HepG2 (cell line): ENCODE measurements around the gene FAAP20. TPM values are rescaled to one million over a fixed set of nuclear protein-coding genes. Genes with fewer than 3 reads are reported as not detected.
A peak's percentile ranks its signal among the peaks of the same experiment; 100 is the strongest.

Experiments used
- CHD4 ChIP-seq: fragments of 200-600 bp; sonication (generic); IDR thresholded peaks from 2 replicates; pipeline ENCODE4 v1.7.0; 2017; ENCODE audit warnings: mild to moderate bottlenecking, low read length, borderline replicate concordance
- KLF12 ChIP-seq: sonication (generic); formaldehyde crosslinking; IDR thresholded peaks from 2 replicates; pipeline ENCODE4 v1.4.0; 2020; ENCODE audit warnings: missing genetic modification reagents, borderline replicate concordance
- MAFK ChIP-seq, 2 experiments: IDR thresholded peaks in 1 of 2; conservative IDR thresholded peaks in 1 of 2; 2 replicates each; pipeline ENCODE4 v1.6.1; 2011; ENCODE audit warnings: improper control_type of control experiment in 2 of 2, low read length in 2 of 2
- MTA1 ChIP-seq: sonication (generic); formaldehyde crosslinking; IDR thresholded peaks from 2 replicates; pipeline ENCODE4 v1.4.0; 2020; ENCODE audit warnings: missing genetic modification reagents, mild to moderate bottlenecking, borderline replicate concordance
- PTBP1 ChIP-seq: fragments of 200-400 bp; formaldehyde crosslinking; IDR thresholded peaks from 2 replicates; pipeline ENCODE4 v1.6.1; 2018; ENCODE audit warnings: low read length, low read depth; ENCODE audit not compliant: poor library complexity, severe bottlenecking
- SMARCC2 ChIP-seq: fragments of 450-650 bp; IDR thresholded peaks from 2 replicates; pipeline ENCODE4 v1.6.1; 2017; ENCODE audit warnings: antibody characterized with exemption, mild to moderate bottlenecking
- SP4 ChIP-seq: sonication (generic); formaldehyde crosslinking; IDR thresholded peaks from 2 replicates; pipeline ENCODE4 v1.8.1; 2023; ENCODE audit warnings: mild to moderate bottlenecking, missing genetic modification reagents
- WIZ ChIP-seq: sonication (generic); formaldehyde crosslinking; IDR thresholded peaks from 2 replicates; pipeline ENCODE4 v1.5.1; 2020; ENCODE audit warnings: mild to moderate bottlenecking, missing genetic modification reagents
- ZBTB42 ChIP-seq: sonication (generic); formaldehyde crosslinking; IDR thresholded peaks from 2 replicates; pipeline ENCODE4 v1.5.0; 2020; ENCODE audit warnings: mild to moderate bottlenecking, missing genetic modification reagents
- ZNF124 ChIP-seq: sonication (generic); formaldehyde crosslinking; IDR thresholded peaks from 2 replicates; pipeline ENCODE4 v1.4.0; 2020; ENCODE audit warnings: missing genetic modification reagents
- ZNF224 ChIP-seq: sonication (generic); formaldehyde crosslinking; IDR thresholded peaks from 2 replicates; pipeline ENCODE4 v1.5.0; 2020; ENCODE audit warnings: mild to moderate bottlenecking, missing genetic modification reagents
- ZNF562 ChIP-seq: sonication (generic); formaldehyde crosslinking; IDR thresholded peaks from 2 replicates; pipeline ENCODE4 v1.8.0; 2022; ENCODE audit warnings: missing genetic modification reagents, borderline replicate concordance
- ZNF572 ChIP-seq: sonication (generic); formaldehyde crosslinking; IDR thresholded peaks from 2 replicates; pipeline ENCODE4 v1.5.1; 2020; ENCODE audit warnings: mild to moderate bottlenecking, missing genetic modification reagents
- polyA plus RNA-seq, 8 experiments: library from polyadenylated mRNA; depleted of rRNA in 3 of 8; stranded (reverse) in 7 of 8; unstranded in 1 of 8; fragments of >200 nt; fragmentation: Illumina TruSeq in 4 of 8; extraction: Trizol in 4 of 8; gene quantifications; 2 replicates each; pipeline versions ENCODE4 v1.2.1 to v1.2.3, GENCODE V29; 2011 to 2016; ENCODE audit warnings: low read depth in 4 of 8, missing spikeins in 1 of 8, mixed read lengths in 1 of 8; ENCODE audit not compliant: insufficient read depth in 1 of 8
- total RNA-seq, 5 experiments: library from RNA; depleted of rRNA; stranded (reverse); fragments of >200 nt; fragmentation: Illumina TruSeq; extraction: Trizol; gene quantifications; 2 replicates each; pipeline ENCODE4 v1.2.3, GENCODE V29; 2016; ENCODE audit warnings: low read depth in 1 of 5
- TF ChIP-seq, protein P1 (sequence below): sonication (generic); formaldehyde crosslinking; IDR thresholded peaks from 2 replicates; pipeline ENCODE4 v1.4.0; 2020; ENCODE audit warnings: mild to moderate bottlenecking, missing genetic modification reagents
- TF ChIP-seq, protein P2 (sequence below): sonication (generic); IDR thresholded peaks from 2 replicates; pipeline ENCODE4 v1.6.1; 2016; ENCODE audit warnings: low read depth, borderline replicate concordance
- TF ChIP-seq, protein P3 (sequence below): sonication (generic); formaldehyde crosslinking; IDR thresholded peaks from 2 replicates; pipeline ENCODE4 v1.5.0; 2020; ENCODE audit warnings: mild to moderate bottlenecking, missing genetic modification reagents
- TF ChIP-seq, protein P4 (sequence below): sonication (generic); formaldehyde crosslinking; IDR thresholded peaks from 2 replicates; pipeline ENCODE4 v1.8.1; 2023; ENCODE audit warnings: mild to moderate bottlenecking, missing genetic modification reagents, borderline replicate concordance
- TF ChIP-seq, protein P5 (sequence below): IDR thresholded peaks from 2 replicates; pipeline ENCODE4 v1.6.1; 2016
- TF ChIP-seq, protein P6 (sequence below): sonication (generic); formaldehyde crosslinking; IDR thresholded peaks from 2 replicates; pipeline ENCODE4 v1.4.0; 2020; ENCODE audit warnings: missing genetic modification reagents
- TF ChIP-seq, protein P7 (sequence below): sonication (generic); formaldehyde crosslinking; IDR thresholded peaks from 2 replicates; pipeline ENCODE4 v1.4.0; 2020; ENCODE audit warnings: mild to moderate bottlenecking, missing genetic modification reagents

FAAP20 gene
- total and polyA plus RNA-seq, 2 of the 13 experiments (the other 11 are each of a cell fraction or from before 2014, with no cell fraction given): 9.6 to 10.8 TPM

DNA sequence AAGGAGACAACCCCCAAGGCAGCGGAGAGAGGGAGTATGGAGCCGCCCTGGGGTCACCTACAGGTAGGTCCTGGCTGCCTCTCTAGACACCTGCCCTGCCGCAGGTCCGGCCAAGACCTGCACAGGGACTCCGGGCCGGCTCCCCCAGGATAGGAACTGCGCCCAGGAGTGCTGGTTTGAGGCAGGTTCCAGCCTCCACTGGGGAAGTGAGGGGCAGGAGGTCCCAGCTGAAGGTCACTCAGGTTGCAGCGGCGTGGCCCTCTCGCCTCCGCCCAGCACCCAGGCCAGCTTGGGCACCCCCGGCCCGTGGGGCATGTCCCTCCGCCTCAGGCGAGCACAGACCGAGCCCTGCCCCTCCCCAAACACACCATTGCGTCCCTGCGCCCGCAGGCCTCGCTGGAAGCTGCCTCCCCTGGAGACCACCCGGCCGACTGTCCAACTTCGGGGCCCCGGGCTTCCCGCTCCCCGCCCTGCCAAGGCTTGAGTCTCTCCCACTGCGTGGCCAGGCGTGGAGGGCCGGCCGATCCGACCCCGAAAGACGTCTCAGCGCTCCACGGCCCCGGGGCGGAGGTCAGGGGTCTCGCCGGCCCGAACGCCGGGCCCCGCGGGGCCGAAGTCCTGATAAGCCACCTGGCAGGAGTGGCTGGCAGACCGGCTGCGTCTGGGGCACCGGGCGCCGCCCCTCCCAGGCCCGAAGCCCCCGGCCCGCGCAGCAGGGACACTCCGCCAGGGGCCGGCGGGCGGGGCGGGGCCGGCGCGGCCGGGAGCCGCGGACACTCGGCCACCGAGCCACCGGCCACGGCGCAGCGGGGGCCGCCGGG is 32.2 kb upstream of the FAAP20 start (continued):
- TF ChIP-seq, protein P1, sequence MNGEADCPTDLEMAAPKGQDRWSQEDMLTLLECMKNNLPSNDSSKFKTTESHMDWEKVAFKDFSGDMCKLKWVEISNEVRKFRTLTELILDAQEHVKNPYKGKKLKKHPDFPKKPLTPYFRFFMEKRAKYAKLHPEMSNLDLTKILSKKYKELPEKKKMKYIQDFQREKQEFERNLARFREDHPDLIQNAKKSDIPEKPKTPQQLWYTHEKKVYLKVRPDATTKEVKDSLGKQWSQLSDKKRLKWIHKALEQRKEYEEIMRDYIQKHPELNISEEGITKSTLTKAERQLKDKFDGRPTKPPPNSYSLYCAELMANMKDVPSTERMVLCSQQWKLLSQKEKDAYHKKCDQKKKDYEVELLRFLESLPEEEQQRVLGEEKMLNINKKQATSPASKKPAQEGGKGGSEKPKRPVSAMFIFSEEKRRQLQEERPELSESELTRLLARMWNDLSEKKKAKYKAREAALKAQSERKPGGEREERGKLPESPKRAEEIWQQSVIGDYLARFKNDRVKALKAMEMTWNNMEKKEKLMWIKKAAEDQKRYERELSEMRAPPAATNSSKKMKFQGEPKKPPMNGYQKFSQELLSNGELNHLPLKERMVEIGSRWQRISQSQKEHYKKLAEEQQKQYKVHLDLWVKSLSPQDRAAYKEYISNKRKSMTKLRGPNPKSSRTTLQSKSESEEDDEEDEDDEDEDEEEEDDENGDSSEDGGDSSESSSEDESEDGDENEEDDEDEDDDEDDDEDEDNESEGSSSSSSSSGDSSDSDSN (CRISPR knock-in tag): peak; percentile 37; the same call in 1 of the 2 replicates
- TF ChIP-seq ZNF124 (CRISPR knock-in tag) (no peak), WIZ (CRISPR knock-in tag) (0 out of 2 replicates have a peak, but pooled peaks have one; percentile 12), ZNF224 (CRISPR knock-in tag) (0 out of 2 replicates have a peak, but pooled peaks have one; percentile 36), SMARCC2 (no peak), ZNF572 (CRISPR knock-in tag) (0 out of 2 replicates have a peak, but pooled peaks have one; percentile 44), MAFK (conservative IDR thresholded peaks at IDR 0.05 in 1 of 2, IDR thresholded peaks at IDR 0.05 in 1 of 2; ENCODE audit: low read length in 2 of 2) (no peak), KLF12 (CRISPR knock-in tag) (no peak), ZNF562 (no peak), ZBTB42 (no peak), MTA1 (CRISPR knock-in tag) (peak; percentile 51; the same call in 1 of the 2 replicates), CHD4 (no peak), PTBP1 (no peak), SP4 (CRISPR knock-in tag) (no peak)
- TF ChIP-seq, protein P2, sequence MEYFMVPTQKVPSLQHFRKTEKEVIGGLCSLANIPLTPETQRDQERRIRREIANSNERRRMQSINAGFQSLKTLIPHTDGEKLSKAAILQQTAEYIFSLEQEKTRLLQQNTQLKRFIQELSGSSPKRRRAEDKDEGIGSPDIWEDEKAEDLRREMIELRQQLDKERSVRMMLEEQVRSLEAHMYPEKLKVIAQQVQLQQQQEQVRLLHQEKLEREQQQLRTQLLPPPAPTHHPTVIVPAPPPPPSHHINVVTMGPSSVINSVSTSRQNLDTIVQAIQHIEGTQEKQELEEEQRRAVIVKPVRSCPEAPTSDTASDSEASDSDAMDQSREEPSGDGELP: no peak
- TF ChIP-seq, protein P3, sequence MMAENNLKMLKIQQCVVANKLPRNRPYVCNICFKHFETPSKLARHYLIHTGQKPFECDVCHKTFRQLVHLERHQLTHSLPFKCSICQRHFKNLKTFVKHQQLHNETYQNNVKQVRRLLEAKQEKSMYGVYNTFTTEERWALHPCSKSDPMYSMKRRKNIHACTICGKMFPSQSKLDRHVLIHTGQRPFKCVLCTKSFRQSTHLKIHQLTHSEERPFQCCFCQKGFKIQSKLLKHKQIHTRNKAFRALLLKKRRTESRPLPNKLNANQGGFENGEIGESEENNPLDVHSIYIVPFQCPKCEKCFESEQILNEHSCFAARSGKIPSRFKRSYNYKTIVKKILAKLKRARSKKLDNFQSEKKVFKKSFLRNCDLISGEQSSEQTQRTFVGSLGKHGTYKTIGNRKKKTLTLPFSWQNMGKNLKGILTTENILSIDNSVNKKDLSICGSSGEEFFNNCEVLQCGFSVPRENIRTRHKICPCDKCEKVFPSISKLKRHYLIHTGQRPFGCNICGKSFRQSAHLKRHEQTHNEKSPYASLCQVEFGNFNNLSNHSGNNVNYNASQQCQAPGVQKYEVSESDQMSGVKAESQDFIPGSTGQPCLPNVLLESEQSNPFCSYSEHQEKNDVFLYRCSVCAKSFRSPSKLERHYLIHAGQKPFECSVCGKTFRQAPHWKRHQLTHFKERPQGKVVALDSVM (CRISPR knock-in tag): peak; percentile 65; the same call in 1 of the 2 replicates
- TF ChIP-seq, protein P4, sequence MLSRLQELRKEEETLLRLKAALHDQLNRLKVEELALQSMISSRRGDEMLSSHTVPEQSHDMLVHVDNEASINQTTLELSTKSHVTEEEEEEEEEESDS (CRISPR knock-in tag): no peak
- TF ChIP-seq, protein P5, sequence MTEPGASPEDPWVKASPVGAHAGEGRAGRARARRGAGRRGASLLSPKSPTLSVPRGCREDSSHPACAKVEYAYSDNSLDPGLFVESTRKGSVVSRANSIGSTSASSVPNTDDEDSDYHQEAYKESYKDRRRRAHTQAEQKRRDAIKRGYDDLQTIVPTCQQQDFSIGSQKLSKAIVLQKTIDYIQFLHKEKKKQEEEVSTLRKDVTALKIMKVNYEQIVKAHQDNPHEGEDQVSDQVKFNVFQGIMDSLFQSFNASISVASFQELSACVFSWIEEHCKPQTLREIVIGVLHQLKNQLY (CRISPR knock-in tag): no peak
- TF ChIP-seq, protein P6, sequence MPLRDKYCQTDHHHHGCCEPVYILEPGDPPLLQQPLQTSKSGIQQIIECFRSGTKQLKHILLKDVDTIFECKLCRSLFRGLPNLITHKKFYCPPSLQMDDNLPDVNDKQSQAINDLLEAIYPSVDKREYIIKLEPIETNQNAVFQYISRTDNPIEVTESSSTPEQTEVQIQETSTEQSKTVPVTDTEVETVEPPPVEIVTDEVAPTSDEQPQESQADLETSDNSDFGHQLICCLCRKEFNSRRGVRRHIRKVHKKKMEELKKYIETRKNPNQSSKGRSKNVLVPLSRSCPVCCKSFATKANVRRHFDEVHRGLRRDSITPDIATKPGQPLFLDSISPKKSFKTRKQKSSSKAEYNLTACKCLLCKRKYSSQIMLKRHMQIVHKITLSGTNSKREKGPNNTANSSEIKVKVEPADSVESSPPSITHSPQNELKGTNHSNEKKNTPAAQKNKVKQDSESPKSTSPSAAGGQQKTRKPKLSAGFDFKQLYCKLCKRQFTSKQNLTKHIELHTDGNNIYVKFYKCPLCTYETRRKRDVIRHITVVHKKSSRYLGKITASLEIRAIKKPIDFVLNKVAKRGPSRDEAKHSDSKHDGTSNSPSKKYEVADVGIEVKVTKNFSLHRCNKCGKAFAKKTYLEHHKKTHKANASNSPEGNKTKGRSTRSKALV (CRISPR knock-in tag): no peak
- TF ChIP-seq, protein P7, sequence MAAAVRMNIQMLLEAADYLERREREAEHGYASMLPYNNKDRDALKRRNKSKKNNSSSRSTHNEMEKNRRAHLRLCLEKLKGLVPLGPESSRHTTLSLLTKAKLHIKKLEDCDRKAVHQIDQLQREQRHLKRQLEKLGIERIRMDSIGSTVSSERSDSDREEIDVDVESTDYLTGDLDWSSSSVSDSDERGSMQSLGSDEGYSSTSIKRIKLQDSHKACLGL (CRISPR knock-in tag): no peak
